ENCODE measurements around the gene HOXD1. TPM values are rescaled to one million over a fixed set of nuclear protein-coding genes. Genes with fewer than 3 reads are reported as not detected.
A peak's percentile ranks its signal among the peaks of the same experiment; 100 is the strongest.

HOXD1 gene
- total and polyA plus RNA-seq, 11 donors, result 0.08 to 0.51 (median 0.19) TPM; not detected in 6

- TF ChIP-seq POLR2A (IDR thresholded peaks at IDR 0.05) (no peak), CTCF (IDR thresholded peaks at IDR 0.05) (no peak)
- Histone ChIP-seq H3K4me3 (peak overlapping the region in 11 of 12 donors; percentile 35 to 73 (median 57)), H3K9me3 (no peaks in the 10 kb centered on the region), H3K27me3 (peaks cover 45 to 100% (median 87%) of the 10 kb centered on the region in 9 donors), H3K4me1 (peaks cover 5 to 32% (median 22%) of the 10 kb centered on the region in 12 donors), H3K27ac (no peak overlapping the region), H3K36me3 (no peaks in the 10 kb centered on the region)
- intact Hi-C loops (cut with DNase I), result no loop called here
- ATAC-seq, result peak in 1 of 4 donors; percentile 14
- WGBS, 4 donors, result 12 to 32% (median 17%) methylated on average over 28 of the region's 28 CpGs
- DNase-seq, result no peak
Measured at GRCh38 chr2:176189681-176190641, 1.5 kb downstream of the HOXD1 start.

- no peak overlapping the region for H3K4me3 ChIP-seq
- H3K9me3 ChIP-seq, result no peaks in the 10 kb centered on the region
- TF ChIP-seq CTCF (IDR thresholded peaks at IDR 0.05) (no peak), POLR2A (IDR thresholded peaks at IDR 0.05) (no peak)
- H3K36me3 ChIP-seq, result no peaks in the 10 kb centered on the region
- DNase-seq, result no peak
- peaks cover 45 to 100% (median 80%) of the 10 kb centered on the region in 9 donors for H3K27me3 ChIP-seq
- H3K27ac ChIP-seq, result no peak overlapping the region
- H3K4me1 ChIP-seq, result peaks cover 5 to 32% (median 22%) of the 10 kb centered on the region in 12 donors
- intact Hi-C loops (cut with DNase I), result no loop called here
- 14 to 28% (median 26%) methylated on average over 1 of the region's 1 CpG for WGBS, 4 donors
- ATAC-seq, result no peak
Measured at GRCh38 chr2:176192351-176192750, 3.9 kb downstream of the HOXD1 start.

- Histone ChIP-seq H3K36me3 (no peaks in the 10 kb centered on the region), H3K4me3 (no peak overlapping the region), H3K27me3 (peaks cover 42 to 100% (median 74%) of the 10 kb centered on the region in 9 donors), H3K9me3 (no peaks in the 10 kb centered on the region), H3K27ac (no peak overlapping the region), H3K4me1 (peaks cover under 1 to 25% (median 16%) of the 10 kb centered on the region in 12 donors)
- TF ChIP-seq POLR2A (IDR thresholded peaks at IDR 0.05), result no peak
- no peak for TF ChIP-seq CTCF (IDR thresholded peaks at IDR 0.05)
- intact Hi-C loops (cut with DNase I), result no loop called here
- no peak for DNase-seq
- 21 to 41% (median 30%) methylated on average over 1 of the region's 1 CpG for WGBS, 4 donors
- no peak for ATAC-seq
Measured at GRCh38 chr2:176193048-176193447, 4.6 kb downstream of the HOXD1 start.

- no peak for DNase-seq
- H3K4me1 ChIP-seq, result no peaks in the 10 kb centered on the region
- peaks cover 0 to 84% (median 16%) of the 10 kb centered on the region in 9 donors for H3K27me3 ChIP-seq
- H3K4me3 ChIP-seq, result no peak overlapping the region
- no peak overlapping the region for H3K27ac ChIP-seq
- TF ChIP-seq CTCF (IDR thresholded peaks at IDR 0.05) (no peak), POLR2A (IDR thresholded peaks at IDR 0.05) (no peak)
- intact Hi-C loops (cut with DNase I), result no loop called here
- no peaks in the 10 kb centered on the region for H3K36me3 ChIP-seq
- H3K9me3 ChIP-seq, result peaks cover 0 to 6% (median 0%) of the 10 kb centered on the region in 12 donors
- no peak for ATAC-seq
Measured at GRCh38 chr2:176199902-176200301, 11.4 kb downstream of the HOXD1 start.
